Stimulated activated CD8-positive, alpha-beta memory T cell treated with anti-CD3 and anti-CD28 coated beads, Interleukin-12 subunit alpha, Interleukin-12 subunit beta, amount 100 ng/mL, for 1 hour (primary cell): ENCODE results near the gene ARMH4.

Source experiments
- DNase-seq: peaks from one replicate; pipeline ENCODE4 v3.0.0-alpha.2; 2020; ENCODE audit warnings: low read depth

Gene ARMH4

DNA sequence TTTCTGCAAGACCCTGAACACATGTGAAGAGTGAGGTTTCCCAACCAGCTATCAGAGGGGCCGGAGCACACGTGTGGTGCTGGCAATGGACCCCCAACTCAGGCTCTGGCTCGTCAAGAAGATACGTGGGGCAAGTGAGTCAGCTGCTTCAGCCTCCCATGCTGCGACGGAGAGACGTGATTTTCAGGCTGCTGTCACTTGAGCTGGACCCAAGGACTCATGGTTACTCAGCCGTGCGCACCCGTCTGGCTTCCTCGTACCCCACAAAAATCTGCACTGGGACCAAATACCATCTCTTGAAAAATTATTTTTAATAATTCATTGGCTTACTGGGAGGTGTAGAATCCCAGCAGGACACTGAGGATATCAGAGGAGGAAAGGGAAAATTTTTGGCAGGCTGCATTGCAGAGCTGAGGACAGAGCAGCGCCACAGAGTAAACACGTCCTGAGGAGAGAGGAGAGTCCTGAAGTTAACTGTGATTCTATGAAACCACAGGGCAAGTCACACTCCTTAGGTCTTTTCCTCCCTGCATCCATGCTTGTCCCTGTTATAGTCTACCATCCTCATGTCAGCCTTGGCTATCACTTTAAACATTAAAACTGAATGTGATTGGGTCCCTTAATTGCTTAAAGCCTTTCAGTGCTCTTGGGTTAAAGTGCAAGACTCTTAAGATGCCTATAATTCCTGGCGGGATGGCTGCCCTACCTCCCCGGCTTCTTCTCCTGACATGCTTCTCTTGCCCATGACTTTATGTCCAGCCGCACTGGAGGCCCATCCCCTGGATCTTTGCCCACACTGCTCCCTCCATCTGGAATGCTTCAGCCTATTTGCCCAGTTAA lies 190.8 kb downstream of the ARMH4 start:
- DNase-seq = no peak

DNA sequence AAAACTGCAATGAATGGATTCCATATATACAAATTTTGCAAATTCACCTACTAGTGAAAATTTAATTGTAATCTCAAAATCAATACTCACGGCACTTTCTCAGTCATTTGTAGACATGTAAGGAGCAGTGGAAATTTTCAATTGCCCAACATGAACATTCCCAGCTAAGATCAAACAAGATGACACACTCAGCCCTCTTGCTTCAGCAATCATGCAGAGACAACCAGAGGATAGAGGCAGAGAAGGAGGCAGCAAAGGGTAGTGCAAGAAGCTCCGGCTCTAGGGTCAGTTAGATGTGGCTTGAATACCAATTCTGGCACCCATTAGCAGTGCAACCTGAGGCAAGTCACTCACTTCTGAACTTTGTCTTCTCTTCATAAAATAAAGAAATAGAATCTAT lies 194.6 kb downstream of the ARMH4 start:
- no peak for DNase-seq
